RWPE2 (cell line): ENCODE results near the gene TCEANC2.

Source experiments
- ATAC-seq: fragments of 200-7000 bp; cut with Tn5 transposase; 3 replicates; pipeline ENCODE4 v1.9.1; 2021; ENCODE audit warnings: low read depth
- DNase-seq: peaks from one replicate; pipeline ENCODE4 v3.0.0-alpha.2; 2020; ENCODE audit warnings: low spot score
- H3K27ac ChIP-seq: fragments of 450-650 bp; 2 replicates; pipeline ENCODE4 v1.5.1; 2017; ENCODE audit warnings: mild to moderate bottlenecking; ENCODE audit not compliant: poor library complexity, severe bottlenecking
- H3K27me3 ChIP-seq: fragments of 250-450 bp; sonication (Bioruptor Pico); 2 replicates; pipeline ENCODE4 v1.5.1; 2021; ENCODE audit warnings: mild to moderate bottlenecking, moderate library complexity; ENCODE audit not compliant: insufficient read depth, poor library complexity, severe bottlenecking
- H3K36me3 ChIP-seq: fragments of 250-450 bp; sonication (Bioruptor Pico); 2 replicates; pipeline ENCODE4 v1.5.1; 2020; ENCODE audit warnings: low read depth, mild to moderate bottlenecking, moderate library complexity
- H3K4me1 ChIP-seq: fragments of 250-450 bp; sonication (Bioruptor Pico); 2 replicates; pipeline ENCODE4 v1.5.1; 2021; ENCODE audit warnings: mild to moderate bottlenecking, moderate library complexity; ENCODE audit not compliant: insufficient read depth, poor library complexity, severe bottlenecking
- H3K4me3 ChIP-seq: fragments of 250-450 bp; sonication (Bioruptor Pico); 2 replicates; pipeline ENCODE4 v1.5.1; 2021; ENCODE audit warnings: mild to moderate bottlenecking, moderate library complexity; ENCODE audit not compliant: severe bottlenecking
- H3K9me3 ChIP-seq: fragments of 250-450 bp; sonication (Bioruptor Pico); 2 replicates; pipeline ENCODE4 v1.5.1; 2021; ENCODE audit warnings: mild to moderate bottlenecking, moderate library complexity; ENCODE audit not compliant: severe bottlenecking
- CTCF ChIP-seq: fragments of 450-650 bp; IDR thresholded peaks from one replicate; pipeline ENCODE4 v1.5.1; 2017; ENCODE audit warnings: mild to moderate bottlenecking, moderate library complexity; ENCODE audit not compliant: poor library complexity, severe bottlenecking

The TCEANC2 gene

GRCh38 chr1:54112705-54113368, 59.4 kb downstream of the TCEANC2 start:
- Histone ChIP-seq H3K4me1 (no peaks in the 10 kb centered on the region), H3K27me3 (no peaks in the 10 kb centered on the region), H3K4me3 (no peak overlapping the region), H3K9me3 (no peaks in the 10 kb centered on the region), H3K27ac (no peak overlapping the region), H3K36me3 (no peaks in the 10 kb centered on the region)
- no peak for TF ChIP-seq CTCF
- no peak for DNase-seq
- no peak for ATAC-seq

- H3K4me1 ChIP-seq: no peaks in the 10 kb centered on the region
- ATAC-seq (no peak), DNase-seq (no peak)
- H3K4me3 ChIP-seq: no peak overlapping the region
- no peak overlapping the region for H3K27ac ChIP-seq
- no peaks in the 10 kb centered on the region for H3K9me3 ChIP-seq
- H3K27me3 ChIP-seq: no peaks in the 10 kb centered on the region
- no peaks in the 10 kb centered on the region for H3K36me3 ChIP-seq
- TF ChIP-seq CTCF: no peak
Measured at GRCh38 chr1:54114001-54114400, 60.6 kb downstream of the TCEANC2 start.

GRCh38 chr1:54114955-54115354, 61.5 kb downstream of the TCEANC2 start:
- Histone ChIP-seq H3K9me3 (no peaks in the 10 kb centered on the region), H3K4me1 (no peaks in the 10 kb centered on the region), H3K27me3 (no peaks in the 10 kb centered on the region), H3K36me3 (no peaks in the 10 kb centered on the region), H3K4me3 (no peak overlapping the region), H3K27ac (no peak overlapping the region)
- no peak for ATAC-seq
- TF ChIP-seq CTCF: no peak
- DNase-seq: no peak

- Histone ChIP-seq H3K4me1 (no peaks in the 10 kb centered on the region), H3K27ac (no peak overlapping the region), H3K36me3 (no peaks in the 10 kb centered on the region), H3K4me3 (no peak overlapping the region), H3K27me3 (no peaks in the 10 kb centered on the region), H3K9me3 (no peaks in the 10 kb centered on the region)
- ATAC-seq (no peak), DNase-seq (no peak)
- TF ChIP-seq CTCF: no peak
Measured at GRCh38 chr1:54115520-54115919, 62.1 kb downstream of the TCEANC2 start.

- H3K27ac ChIP-seq: no peak overlapping the region
- DNase-seq (no peak), ATAC-seq (peak; percentile 79)
- H3K4me3 ChIP-seq: no peak overlapping the region
- H3K9me3 ChIP-seq: no peaks in the 10 kb centered on the region
- H3K27me3 ChIP-seq: no peaks in the 10 kb centered on the region
- no peaks in the 10 kb centered on the region for H3K36me3 ChIP-seq
- TF ChIP-seq CTCF: no peak
- no peaks in the 10 kb centered on the region for H3K4me1 ChIP-seq
Measured at GRCh38 chr1:54117815-54118563, 64.6 kb downstream of the TCEANC2 start.
